GM23248 (cell line): Measurements from ENCODE around the gene CDH6.

Experiments
- EZH2 ChIP-seq: fragments of 200-600 bp; sonication (generic); IDR thresholded peaks from 2 replicates; pipeline ENCODE4 v1.6.1; 2018; ENCODE audit warnings: antibody characterized with exemption, mild to moderate bottlenecking; ENCODE audit not compliant: insufficient read depth, poor library complexity, severe bottlenecking
- EZH2phosphoT487 ChIP-seq: fragments of 200-600 bp; sonication (generic); IDR thresholded peaks from 2 replicates; pipeline ENCODE4 v1.6.1; 2018; ENCODE audit warnings: antibody characterized with exemption, moderate library complexity, mild to moderate bottlenecking, low read depth; ENCODE audit not compliant: insufficient read depth

DNA sequence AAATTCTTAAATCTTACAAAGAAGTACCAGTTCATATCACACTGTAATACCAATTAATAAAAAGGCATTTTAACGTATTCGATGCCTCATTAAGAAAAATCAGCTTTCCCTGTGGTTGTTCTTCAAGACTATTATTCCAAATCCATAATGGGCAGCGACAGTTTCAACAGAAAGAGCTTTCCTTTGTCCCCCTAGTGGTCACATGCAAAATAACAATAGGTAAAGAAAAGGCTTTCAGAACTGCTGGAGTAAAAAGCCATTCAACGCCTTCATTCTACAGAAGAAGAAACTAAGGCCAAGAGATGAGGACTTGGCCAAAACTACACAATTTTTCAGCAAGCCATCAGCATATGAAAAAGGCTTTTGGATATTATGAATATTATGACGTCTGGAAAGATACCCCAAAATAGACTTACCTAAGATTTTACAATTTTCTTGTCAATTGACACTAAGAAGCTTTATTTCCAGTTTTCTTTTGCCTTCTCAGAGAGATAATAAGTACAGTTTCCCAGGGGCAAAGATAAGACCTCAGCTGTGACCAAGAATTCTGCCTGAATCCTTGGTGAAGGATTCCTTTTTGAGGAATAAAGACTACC lies 6.7 kb upstream of the CDH6 start:
- TF ChIP-seq EZH2phosphoT487 (no peak), EZH2 (no peak)
